MM.1S (cell line): ENCODE results near the gene MAPK8IP1.

ENCODE experiments used
- DNase-seq: peaks from one replicate; pipeline ENCODE4 v3.0.0-alpha.2; 2015
- H2AFZ ChIP-seq: fragments of 300-600 bp; sonication (generic); 2 replicates; pipeline ENCODE4 v1.6.0; 2016; ENCODE audit warnings: antibody characterized with exemption, low read length
- H3F3A ChIP-seq: fragments of 300-600 bp; sonication (generic); 2 replicates; pipeline ENCODE4 v1.6.1; 2016; ENCODE audit warnings: mild to moderate bottlenecking, antibody characterized with exemption, low read length, moderate library complexity, mixed read lengths; ENCODE audit not compliant: insufficient read depth
- H3K27ac ChIP-seq: fragments of 300-600 bp; sonication (generic); 2 replicates; pipeline ENCODE4 v1.5.1; 2016; ENCODE audit warnings: mild to moderate bottlenecking, low read length
- H3K27me3 ChIP-seq: fragments of 300-600 bp; sonication (generic); replicated peaks from 2 replicates; pipeline ENCODE4 v1.6.0; 2016; ENCODE audit warnings: low read length; ENCODE audit not compliant: insufficient read depth
- H3K36me3 ChIP-seq: fragments of 300-600 bp; sonication (generic); replicated peaks from 2 replicates; pipeline ENCODE4 v1.6.1; 2016; ENCODE audit warnings: mild to moderate bottlenecking, low read length, mixed read lengths; ENCODE audit not compliant: insufficient read depth
- H3K4me1 ChIP-seq: fragments of 300-600 bp; sonication (generic); 2 replicates; pipeline ENCODE4 v1.6.1; 2016; ENCODE audit warnings: low read length, mixed read lengths
- H3K4me2 ChIP-seq: fragments of 300-600 bp; sonication (generic); 2 replicates; pipeline ENCODE4 v1.6.0; 2016; ENCODE audit warnings: low read depth, low read length
- H3K4me3 ChIP-seq: fragments of 300-600 bp; sonication (generic); 2 replicates; pipeline ENCODE4 v1.5.1; 2016; ENCODE audit warnings: low read length, mixed read lengths
- H3K79me2 ChIP-seq: fragments of 300-600 bp; sonication (generic); 2 replicates; pipeline ENCODE4 v1.6.1; 2016; ENCODE audit warnings: mixed run types, low read length, mixed read lengths
- H3K9ac ChIP-seq: fragments of 300-600 bp; sonication (generic); 2 replicates; pipeline ENCODE4 v1.6.1; 2016; ENCODE audit warnings: low read length, mixed read lengths
- H3K9me2 ChIP-seq: fragments of 300-600 bp; sonication (generic); replicated peaks from 2 replicates; pipeline ENCODE4 v1.6.1; 2016; ENCODE audit warnings: mild to moderate bottlenecking, low read length, mixed read lengths; ENCODE audit not compliant: insufficient read depth
- H3K9me3 ChIP-seq: fragments of 300-600 bp; sonication (generic); replicated peaks from 2 replicates; pipeline ENCODE4 v1.6.1; 2016; ENCODE audit warnings: mild to moderate bottlenecking, low read length, mixed read lengths; ENCODE audit not compliant: insufficient read depth
- H4K20me1 ChIP-seq: fragments of 300-600 bp; sonication (generic); 2 replicates; pipeline ENCODE4 v1.6.1; 2016; ENCODE audit warnings: mild to moderate bottlenecking, low read length, moderate library complexity, mixed read lengths; ENCODE audit not compliant: insufficient read depth
- EZH2 ChIP-seq: fragments of 300-600 bp; sonication (generic); optimal IDR thresholded peaks from 2 replicates; pipeline ENCODE3; 2017; ENCODE audit warnings: low read depth, mild to moderate bottlenecking, antibody characterized with exemption, low read length, mixed read lengths
- EZH2phosphoT487 ChIP-seq: fragments of 300-600 bp; sonication (generic); IDR thresholded peaks from 2 replicates; pipeline ENCODE4 v1.6.1; 2018; ENCODE audit warnings: antibody characterized with exemption, low read length
- TF ChIP-seq, protein P1 (sequence below): fragments of 300-600 bp; sonication (generic); IDR thresholded peaks from 2 replicates; pipeline ENCODE4 v1.5.1; 2016; ENCODE audit warnings: antibody characterized with exemption, low read length, mixed read lengths

Gene MAPK8IP1

DNA sequence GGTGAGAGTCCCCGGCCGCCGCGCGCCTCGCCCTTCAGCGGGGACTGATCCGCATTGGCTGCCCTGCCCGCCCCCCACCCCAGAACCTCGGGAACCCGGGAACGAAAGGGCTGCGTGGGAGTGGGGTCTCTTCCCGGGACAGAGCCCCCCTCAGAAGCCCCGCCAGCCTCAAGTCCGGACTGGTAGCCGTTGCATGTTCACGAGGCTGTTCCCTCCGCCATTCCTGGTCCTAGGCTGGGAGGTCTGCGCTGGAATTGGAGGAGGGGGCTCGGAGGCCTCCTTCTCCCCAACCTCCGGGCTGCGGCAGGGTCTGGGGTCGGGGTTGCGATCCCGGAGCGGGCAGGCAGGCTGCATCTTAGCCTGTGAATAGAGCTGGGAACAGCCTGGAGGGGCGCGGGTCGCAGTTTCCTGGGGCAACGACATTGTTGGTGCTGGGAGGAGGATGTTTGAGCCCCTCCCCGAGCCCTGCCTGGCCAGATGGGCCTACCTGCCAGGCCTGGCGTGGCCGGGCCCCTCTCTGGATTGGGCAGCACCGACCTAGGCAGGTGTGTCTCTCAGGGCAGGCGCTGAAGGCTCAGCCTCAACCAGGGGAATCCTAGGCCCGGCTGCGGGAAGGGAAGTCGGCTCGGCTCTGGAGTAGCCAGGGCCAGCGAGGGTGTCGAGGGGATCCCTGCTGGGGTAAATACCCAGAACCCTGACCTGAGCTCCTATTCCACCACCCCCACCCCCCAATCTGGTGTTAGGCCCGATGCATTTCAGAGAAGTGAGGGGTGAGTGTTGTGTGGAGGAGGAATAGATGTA lies 670 bp downstream of the MAPK8IP1 start:
- Histone ChIP-seq H3K4me2 (peak overlapping the region; percentile 94; the same call in 1 of the 2 replicates), H3K4me1 (no peaks in the 10 kb centered on the region), H3K9me3 (no peaks in the 10 kb centered on the region), H3K27ac (no peak overlapping the region), H3K4me3 (peak overlapping the region; percentile 50; the same call in 1 of the 2 replicates), H3K79me2 (no peaks in the 10 kb centered on the region), H2AFZ (no peak overlapping the region), H3K27me3 (no peaks in the 10 kb centered on the region), H3K36me3 (no peaks in the 10 kb centered on the region), H3F3A (no peaks in the 10 kb centered on the region), H4K20me1 (no peaks in the 10 kb centered on the region), H3K9me2 (no peaks in the 10 kb centered on the region), H3K9ac (no peak overlapping the region; the same call in 1 of the 2 replicates)
- TF ChIP-seq EZH2phosphoT487 = no peak
- TF ChIP-seq, protein P1, sequence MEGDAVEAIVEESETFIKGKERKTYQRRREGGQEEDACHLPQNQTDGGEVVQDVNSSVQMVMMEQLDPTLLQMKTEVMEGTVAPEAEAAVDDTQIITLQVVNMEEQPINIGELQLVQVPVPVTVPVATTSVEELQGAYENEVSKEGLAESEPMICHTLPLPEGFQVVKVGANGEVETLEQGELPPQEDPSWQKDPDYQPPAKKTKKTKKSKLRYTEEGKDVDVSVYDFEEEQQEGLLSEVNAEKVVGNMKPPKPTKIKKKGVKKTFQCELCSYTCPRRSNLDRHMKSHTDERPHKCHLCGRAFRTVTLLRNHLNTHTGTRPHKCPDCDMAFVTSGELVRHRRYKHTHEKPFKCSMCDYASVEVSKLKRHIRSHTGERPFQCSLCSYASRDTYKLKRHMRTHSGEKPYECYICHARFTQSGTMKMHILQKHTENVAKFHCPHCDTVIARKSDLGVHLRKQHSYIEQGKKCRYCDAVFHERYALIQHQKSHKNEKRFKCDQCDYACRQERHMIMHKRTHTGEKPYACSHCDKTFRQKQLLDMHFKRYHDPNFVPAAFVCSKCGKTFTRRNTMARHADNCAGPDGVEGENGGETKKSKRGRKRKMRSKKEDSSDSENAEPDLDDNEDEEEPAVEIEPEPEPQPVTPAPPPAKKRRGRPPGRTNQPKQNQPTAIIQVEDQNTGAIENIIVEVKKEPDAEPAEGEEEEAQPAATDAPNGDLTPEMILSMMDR = no peak
- TF ChIP-seq EZH2 = no peak
- no peak for DNase-seq

DNA sequence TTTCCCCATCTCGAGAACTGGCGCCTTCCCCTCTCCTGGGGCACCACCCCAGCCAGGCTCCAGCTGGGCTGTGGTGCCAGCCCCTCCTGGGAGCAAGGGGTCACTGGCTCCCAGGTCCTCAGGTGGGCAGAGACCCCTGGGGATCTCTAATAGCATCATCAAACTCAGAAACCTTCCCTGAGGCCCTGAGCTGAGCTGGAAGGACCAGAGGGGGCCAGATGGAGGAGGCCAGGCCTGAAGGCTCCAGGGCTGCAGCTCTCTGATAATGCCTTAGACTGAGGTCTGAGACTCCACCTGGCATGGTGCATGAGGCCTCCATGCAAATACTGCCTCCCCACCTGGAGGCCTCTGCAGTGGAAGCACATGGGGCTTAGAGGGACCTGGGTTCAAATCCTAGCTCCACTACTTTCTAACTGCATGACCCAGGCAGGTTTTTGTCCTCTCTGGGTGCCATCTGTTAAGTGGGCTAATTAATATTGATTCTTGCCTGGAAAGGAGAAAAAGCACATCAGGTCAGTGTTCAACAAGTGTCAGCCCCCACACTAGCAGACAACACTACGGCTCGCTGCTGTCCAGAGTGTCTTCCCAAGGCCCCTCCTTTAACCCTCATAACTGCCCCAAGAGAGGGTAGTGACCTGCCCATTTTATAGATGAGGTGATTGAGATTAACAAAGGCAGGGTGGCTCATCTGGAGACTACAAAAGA lies 1.5 kb downstream of the MAPK8IP1 start:
- TF ChIP-seq EZH2phosphoT487 (no peak), EZH2 (no peak)
- TF ChIP-seq, protein P1 = no peak
- Histone ChIP-seq H2AFZ (no peak overlapping the region), H3K4me1 (no peaks in the 10 kb centered on the region), H3K9me3 (no peaks in the 10 kb centered on the region), H3F3A (no peaks in the 10 kb centered on the region), H3K27ac (no peak overlapping the region), H3K36me3 (no peaks in the 10 kb centered on the region), H4K20me1 (no peaks in the 10 kb centered on the region), H3K4me2 (no peak overlapping the region), H3K27me3 (no peaks in the 10 kb centered on the region), H3K9me2 (no peaks in the 10 kb centered on the region), H3K79me2 (no peaks in the 10 kb centered on the region), H3K9ac (no peak overlapping the region), H3K4me3 (no peak overlapping the region)
- DNase-seq = no peak

DNA sequence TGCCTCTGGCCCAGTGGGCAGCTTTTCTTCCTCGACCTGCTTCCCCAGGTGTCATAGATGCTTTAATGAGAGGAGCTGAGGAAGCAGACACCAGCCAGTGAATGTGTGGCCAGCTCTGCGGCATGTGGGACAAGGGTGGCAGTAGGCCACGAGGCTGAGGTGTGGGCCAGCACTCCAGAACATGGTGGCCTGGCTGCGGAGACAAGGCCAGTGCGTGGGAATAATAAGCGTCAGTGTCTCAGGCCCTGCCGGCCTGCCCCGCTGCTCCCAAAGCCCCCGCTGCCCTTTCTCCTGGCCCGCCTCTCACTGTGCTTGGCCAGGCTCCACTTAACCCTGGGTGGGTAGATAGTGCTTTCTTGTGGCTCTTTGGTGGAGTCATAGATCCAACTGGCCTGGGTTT lies 2.1 kb downstream of the MAPK8IP1 start:
- H3K9me3 ChIP-seq = no peaks in the 10 kb centered on the region
- no peaks in the 10 kb centered on the region for H3K27me3 ChIP-seq
- TF ChIP-seq EZH2phosphoT487 = no peak
- no peak for TF ChIP-seq EZH2
- TF ChIP-seq, protein P1 = no peak
- no peaks in the 10 kb centered on the region for H4K20me1 ChIP-seq
- no peaks in the 10 kb centered on the region for H3F3A ChIP-seq
- no peak overlapping the region for H2AFZ ChIP-seq
- H3K79me2 ChIP-seq = no peaks in the 10 kb centered on the region
- H3K9ac ChIP-seq = no peak overlapping the region
- no peak overlapping the region for H3K4me2 ChIP-seq
- no peaks in the 10 kb centered on the region for H3K36me3 ChIP-seq
- no peaks in the 10 kb centered on the region for H3K9me2 ChIP-seq
- H3K27ac ChIP-seq = no peak overlapping the region
- no peaks in the 10 kb centered on the region for H3K4me1 ChIP-seq
- DNase-seq = no peak
- no peak overlapping the region for H3K4me3 ChIP-seq
